Muscle of back (tissue), 11 donors: Measurements from ENCODE around the gene SMIM9. TPM values are rescaled to one million over a fixed set of nuclear protein-coding genes. Genes with fewer than 3 reads are reported as not detected.
"Not testable (repeated sequence)": the region's sequence is repeated elsewhere in the genome, so short reads cannot be mapped to it uniquely, and the experiment has no call there.

Experiments
- DNase-seq, 3 donors: peaks; one replicate each; pipeline versions ENCODE4 v3.0.0 to v3.0.0-alpha.2; 2013
- polyA plus RNA-seq, 10 donors: library from polyadenylated mRNA; unstranded; fragments of 120-200 nt; gene quantifications; one replicate each; pipeline ENCODE4 v1.2.1, GENCODE V29; 2013; ENCODE audit not compliant: insufficient read length in 10 of 10

SMIM9 gene
- polyA plus RNA-seq, 10 donors = not detected

DNA sequence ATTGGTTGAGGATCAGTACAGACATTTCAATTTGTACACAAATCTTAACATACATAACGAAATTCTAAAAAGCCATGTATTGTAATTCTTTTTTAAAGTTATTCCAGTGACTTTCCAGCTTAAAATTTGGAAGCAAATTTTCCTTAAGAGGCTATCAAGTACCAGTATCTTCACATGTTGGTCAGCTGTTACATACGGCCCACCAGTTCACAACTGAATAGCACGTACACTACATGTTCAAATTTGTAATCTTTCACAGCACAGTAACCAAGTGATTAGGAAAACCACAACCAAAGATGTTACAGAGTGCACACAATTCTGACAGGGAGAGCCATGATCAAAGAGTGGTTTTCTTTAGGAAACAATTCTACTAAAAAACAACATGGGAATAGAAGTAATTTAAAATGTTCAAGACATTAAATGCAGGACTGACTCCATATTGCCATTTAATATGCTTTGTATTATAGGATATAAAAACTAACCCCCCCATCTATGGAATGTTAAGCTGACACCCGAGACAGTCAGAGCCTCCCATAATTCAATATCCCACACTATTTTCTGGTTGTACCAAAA is 18.1 kb downstream of the SMIM9 start:
- not testable (repeated sequence) for DNase-seq

- no peak for DNase-seq
Measured at GRCh38 chrX:154815274-154815818, 19.1 kb downstream of the SMIM9 start.

DNA sequence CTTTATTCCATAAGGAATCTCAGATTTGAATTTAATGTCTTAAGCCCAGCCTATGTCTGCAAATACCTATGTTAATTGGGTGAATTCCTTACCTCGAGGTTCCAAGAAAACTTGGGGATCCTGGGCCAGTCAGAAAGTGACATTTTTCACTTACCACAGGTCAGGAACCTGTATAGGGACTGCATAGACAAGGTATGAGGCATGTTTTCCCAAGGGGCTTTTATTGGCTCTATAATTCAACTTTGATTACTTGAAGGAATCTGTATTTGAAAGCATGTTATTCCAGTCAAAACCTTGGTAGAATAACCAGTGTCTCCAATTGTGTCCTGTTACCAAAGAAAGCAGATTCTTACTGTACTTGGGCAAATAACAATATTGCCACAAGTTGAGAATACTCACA is 20.7 kb downstream of the SMIM9 start:
- DNase-seq = no peak

GRCh38 chrX:154812341-154813101 is 21.9 kb downstream of the SMIM9 start:
- DNase-seq = no peak

GRCh38 chrX:154809939-154810665 is 24.4 kb downstream of the SMIM9 start:
- DNase-seq = no peak

GRCh38 chrX:154806837-154807501 is 27.5 kb downstream of the SMIM9 start:
- no peak for DNase-seq

DNA sequence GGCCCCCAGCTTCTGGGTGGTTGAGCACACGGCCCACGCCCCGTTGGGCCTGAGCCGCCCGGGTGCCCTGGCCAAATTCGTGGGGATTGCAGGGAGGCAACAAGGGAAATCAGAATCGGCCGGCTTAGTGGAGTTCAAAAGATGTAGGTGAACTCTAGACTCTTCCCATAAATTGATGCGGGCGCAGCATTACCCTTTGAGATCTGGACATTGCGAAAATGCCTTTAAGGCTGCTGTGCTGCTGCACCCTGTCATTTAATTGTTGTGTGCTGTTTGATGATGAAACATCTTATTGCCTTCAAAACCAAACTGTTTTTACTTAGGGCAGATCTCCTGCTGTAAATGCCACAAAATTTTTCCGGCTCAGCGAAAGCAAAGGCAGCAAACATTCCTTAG is 28.8 kb downstream of the SMIM9 start:
- no peak for DNase-seq

GRCh38 chrX:154804957-154805695 is 29.3 kb downstream of the SMIM9 start, which contains the start of gene MPP1:
Gene MPP1, minus strand, starts transcription at chrX:154805485. Its CDS starts 112 bp downstream, at chrX:154805373.
- DNase-seq = peak; percentile 45 to 91 (median 81)

- DNase-seq = no peak
Measured at GRCh38 chrX:154804261-154804956, 30.1 kb downstream of the SMIM9 start.

DNA sequence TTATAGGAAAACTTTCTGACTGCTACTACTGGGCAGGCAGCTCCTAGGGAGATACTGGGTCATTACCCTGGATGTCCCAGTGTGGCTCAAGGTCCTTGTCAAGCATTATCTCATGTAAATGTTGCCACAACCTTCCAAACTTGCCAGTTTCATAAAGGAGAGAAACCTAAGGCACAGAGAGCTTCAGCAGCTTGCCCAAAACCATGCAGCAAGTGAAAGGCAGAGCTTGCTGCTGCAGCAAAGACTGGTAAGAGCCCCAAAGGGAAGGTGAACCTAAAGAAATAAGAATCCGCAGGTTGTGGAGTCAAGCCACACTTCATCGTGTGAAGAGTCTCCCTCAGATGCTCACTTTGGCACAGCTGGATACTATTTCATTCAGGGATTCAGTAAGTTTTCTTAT is 31.5 kb downstream of the SMIM9 start:
- DNase-seq = no peak

- no peak for DNase-seq
Measured at GRCh38 chrX:154800478-154801210, 33.8 kb downstream of the SMIM9 start.

DNA sequence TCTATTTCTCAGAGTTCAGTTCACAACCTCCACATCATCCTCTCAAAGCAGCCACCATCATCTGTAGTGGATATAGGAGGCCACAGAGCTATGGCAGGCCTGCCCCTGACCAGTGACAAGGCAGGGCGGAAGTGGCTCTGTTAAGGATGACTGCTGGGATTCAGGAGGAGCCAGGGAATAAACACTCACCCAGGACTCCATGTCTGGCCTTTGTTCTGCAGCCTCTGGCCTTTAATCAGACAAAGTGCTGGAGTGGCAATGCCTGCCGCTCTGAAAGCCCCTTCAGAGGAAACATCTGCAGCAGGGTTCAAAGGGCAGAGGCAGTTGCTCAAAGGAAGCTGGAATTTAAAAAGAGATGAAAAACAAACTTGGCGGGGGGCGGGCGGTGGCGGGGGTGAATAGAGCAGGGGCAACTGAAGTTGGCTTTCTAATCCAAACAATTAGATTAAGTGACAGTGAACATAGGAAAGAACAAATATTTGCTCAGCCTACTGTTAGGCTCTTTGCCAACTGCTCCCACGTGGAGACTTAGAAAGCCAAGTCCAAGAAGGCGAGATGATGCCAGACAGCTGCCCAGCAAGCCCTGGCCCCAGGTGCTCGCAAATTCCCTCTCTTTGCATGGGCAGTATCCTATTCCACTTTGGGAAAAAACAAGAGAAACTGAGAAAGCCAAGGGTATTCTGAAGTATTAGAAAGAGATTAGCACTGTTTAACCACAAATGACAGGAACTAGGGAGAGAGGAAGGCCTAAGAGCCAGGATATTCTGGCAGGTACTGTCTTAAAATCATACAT is 34.7 kb downstream of the SMIM9 start:
- DNase-seq = no peak

GRCh38 chrX:154797006-154797405 is 37.5 kb downstream of the SMIM9 start:
- no peak for DNase-seq

- DNase-seq = no peak
Measured at GRCh38 chrX:154795016-154795415, 39.4 kb downstream of the SMIM9 start.

- no peak for DNase-seq
Measured at GRCh38 chrX:154793084-154793795, 41.2 kb downstream of the SMIM9 start.

GRCh38 chrX:154791939-154792338 is 42.5 kb downstream of the SMIM9 start:
- DNase-seq = no peak

DNA sequence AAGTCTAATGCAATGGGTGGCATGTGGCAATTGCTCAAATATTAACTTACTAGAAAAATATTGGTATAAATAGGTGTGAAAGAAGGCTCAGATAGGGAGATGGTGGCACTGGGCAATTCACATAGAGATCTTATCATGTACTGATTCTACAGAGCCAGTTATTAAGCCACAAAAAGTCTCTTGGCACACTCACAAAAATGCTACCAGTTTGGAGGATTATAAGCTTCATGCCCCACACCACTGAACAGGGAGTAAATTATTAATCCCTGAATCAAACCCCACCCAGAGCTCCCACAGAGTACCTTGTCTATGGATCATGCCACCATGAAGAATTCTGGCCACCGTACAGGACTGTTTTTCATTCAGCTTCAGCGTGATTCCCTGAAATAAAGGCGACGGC is 43.0 kb downstream of the SMIM9 start:
- no peak for DNase-seq

- DNase-seq = no peak
Measured at GRCh38 chrX:154785716-154786115, 48.7 kb downstream of the SMIM9 start.
